GM19397 (cell line): ENCODE data around the gene SLC17A8.

Source experiments
- ATAC-seq: cut with Tn5 transposase; IDR thresholded peaks from one replicate; pipeline ENCODE4 v1.9.1; 2021; ENCODE audit warnings: mild to moderate bottlenecking, moderate library complexity; ENCODE audit not compliant: unreplicated experiment

SLC17A8 gene

GRCh38 chr12:100368066-100368465, 11.2 kb downstream of the SLC17A8 start:
- no peak for ATAC-seq

- no peak for ATAC-seq
Measured at GRCh38 chr12:100371146-100371545, 14.3 kb downstream of the SLC17A8 start.

- ATAC-seq: no peak
Measured at GRCh38 chr12:100372853-100373640, 16.2 kb downstream of the SLC17A8 start.

- ATAC-seq: no peak
Measured at GRCh38 chr12:100375038-100375735, 18.3 kb downstream of the SLC17A8 start.

GRCh38 chr12:100376161-100376560, 19.3 kb downstream of the SLC17A8 start:
- no peak for ATAC-seq

- no peak for ATAC-seq
Measured at GRCh38 chr12:100381379-100381778, 24.5 kb downstream of the SLC17A8 start.

- ATAC-seq: no peak
Measured at GRCh38 chr12:100382338-100382737, 25.5 kb downstream of the SLC17A8 start.

GRCh38 chr12:100383586-100384558, 27.0 kb downstream of the SLC17A8 start:
- no peak for ATAC-seq

GRCh38 chr12:100384559-100384935, 27.7 kb downstream of the SLC17A8 start:
- no peak for ATAC-seq

- ATAC-seq: no peak
Measured at GRCh38 chr12:100388382-100388781, 31.5 kb downstream of the SLC17A8 start.

- ATAC-seq: no peak
Measured at GRCh38 chr12:100391856-100392255, 35.0 kb downstream of the SLC17A8 start.

- ATAC-seq: no peak
Measured at GRCh38 chr12:100393200-100393599, 36.3 kb downstream of the SLC17A8 start.

GRCh38 chr12:100395811-100396210, 38.9 kb downstream of the SLC17A8 start:
- ATAC-seq: no peak

GRCh38 chr12:100398307-100398706, 41.4 kb downstream of the SLC17A8 start:
- no peak for ATAC-seq

- no peak for ATAC-seq
Measured at GRCh38 chr12:100399095-100399494, 42.2 kb downstream of the SLC17A8 start.

GRCh38 chr12:100401660-100402059, 44.8 kb downstream of the SLC17A8 start:
- no peak for ATAC-seq

GRCh38 chr12:100402763-100403162, 45.9 kb downstream of the SLC17A8 start:
- no peak for ATAC-seq

GRCh38 chr12:100403446-100403845, 46.6 kb downstream of the SLC17A8 start:
- ATAC-seq: no peak

GRCh38 chr12:100404769-100405407, 48.0 kb downstream of the SLC17A8 start:
- ATAC-seq: no peak

- no peak for ATAC-seq
Measured at GRCh38 chr12:100413001-100413400, 56.1 kb downstream of the SLC17A8 start.

- ATAC-seq: no peak
Measured at GRCh38 chr12:100414739-100415138, 57.9 kb downstream of the SLC17A8 start.
